ENCODE results near the gene PSME2. TPM values are rescaled to one million over a fixed set of nuclear protein-coding genes. Genes with fewer than 3 reads are reported as not detected.

The PSME2 gene
- total RNA-seq, 1 experiment from 2014 or later = 126 TPM

DNA sequence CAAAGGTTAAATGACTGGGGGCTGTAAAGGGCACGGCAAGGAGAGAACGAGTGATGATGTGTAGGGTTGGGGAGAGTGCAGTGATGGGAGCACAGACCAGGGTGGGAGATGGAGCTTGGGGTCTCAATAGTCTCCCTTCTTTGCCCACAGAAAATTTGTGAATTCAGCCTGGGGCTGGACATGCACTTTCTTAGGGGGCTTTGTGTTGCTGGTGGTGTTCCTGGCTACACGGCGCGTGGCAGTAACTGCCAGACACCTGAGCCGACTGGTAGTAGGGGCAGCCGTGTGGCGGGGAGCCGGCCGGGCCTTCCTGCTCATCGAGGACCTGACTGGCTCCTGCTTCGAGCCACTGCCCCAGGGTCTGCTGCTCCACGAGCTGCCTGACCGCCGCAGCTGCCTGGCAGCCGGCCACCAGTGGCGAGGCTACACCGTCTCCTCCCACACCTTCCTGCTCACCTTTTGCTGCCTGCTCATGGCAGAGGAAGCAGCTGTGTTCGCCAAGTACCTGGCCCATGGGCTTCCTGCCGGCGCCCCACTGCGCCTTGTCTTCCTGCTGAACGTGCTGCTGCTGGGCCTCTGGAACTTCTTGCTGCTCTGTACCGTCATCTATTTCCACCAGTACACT is 14.2 kb downstream of the PSME2 start:
- Histone ChIP-seq H3K23me2 (ENCODE audit: insufficient read length, low read depth, low read length, poor library complexity, severe bottlenecking) (peaks cover 10% of the 10 kb centered on the region), H2BK15ac (ENCODE audit: low read depth, low read length) (no peak overlapping the region), H2AFZ (ENCODE audit: low read length) (no peak overlapping the region), H3K4me2 (ENCODE audit: insufficient read depth, insufficient read length, low read length) (no peak overlapping the region), H3K79me1 (ENCODE audit: insufficient read depth, low read depth, low read length, poor library complexity, severe bottlenecking) (no peaks in the 10 kb centered on the region), H3K4me1 (ENCODE audit: insufficient read depth, low read length) (no peaks in the 10 kb centered on the region), H4K91ac (ENCODE audit: insufficient read length, low read depth, low read length) (no peak overlapping the region), H4K5ac (ENCODE audit: insufficient read length, low read depth, low read length) (no peak overlapping the region), H2BK120ac (ENCODE audit: low read depth, low read length, poor library complexity, severe bottlenecking) (no peak overlapping the region), H3K9ac (ENCODE audit: extremely low read depth, insufficient read length, low read length) (no peak overlapping the region), H3K4ac (ENCODE audit: low read depth, low read length) (no peak overlapping the region), H2BK5ac (ENCODE audit: insufficient read length, low read length) (no peak overlapping the region), H3K9me3 (ENCODE audit: control insufficient read depth, low read depth, low read length) (no peaks in the 10 kb centered on the region), H4K8ac (replicated peaks; ENCODE audit: insufficient read length, low read depth, low read length) (no peak overlapping the region), H2AK5ac (ENCODE audit: insufficient read length, low read length) (no peak overlapping the region), H3K79me2 (ENCODE audit: insufficient read depth, low read length) (no peaks in the 10 kb centered on the region), H3K56ac (ENCODE audit: insufficient read length, low read depth, low read length) (no peak overlapping the region), H2BK20ac (ENCODE audit: low read depth, low read length, poor library complexity, severe bottlenecking) (no peak overlapping the region), H3K18ac (ENCODE audit: insufficient read length, low read depth, low read length) (no peak overlapping the region), H4K20me1 (ENCODE audit: control insufficient read depth, insufficient read depth, insufficient read length) (no peaks in the 10 kb centered on the region), H3K27ac (ENCODE audit: insufficient read length, low read depth, low read length) (no peak overlapping the region), H3K27me3 (ENCODE audit: insufficient read depth, low read length) (no peaks in the 10 kb centered on the region), H3K23ac (ENCODE audit: insufficient read length, low read depth, low read length) (no peak overlapping the region), H3T11ph (ENCODE audit: low read length) (no peak overlapping the region), H2BK12ac (ENCODE audit: insufficient read length, low read depth, low read length) (no peak overlapping the region), H3K14ac (ENCODE audit: insufficient read depth, low read length) (no peak overlapping the region)
- Mint-ChIP-seq H3K27me3 (ENCODE audit: low read depth) (no peaks in the 10 kb centered on the region), H3K27ac (peak overlapping the region in 2 of 3 experiments; percentile 39 to 50; a peak in 1 of 7 replicates), H3K36me3 (ENCODE audit: insufficient read depth in 1 of 3, low read depth in 3 of 3) (peaks cover 0 to 4% (median 2%) of the 10 kb centered on the region in 3 experiments; a peak in 4 of 7 replicates), H3K4me3 (no peak overlapping the region), H3K4me1 (peaks cover 14 to 16% of the 10 kb centered on the region in 2 experiments), H3K9me3 (0 out of 5 replicates have a peak, but pooled peaks cover 0 to 2% of the 10 kb centered on the region in 2 experiments)
- TF ChIP-seq, protein P1, sequence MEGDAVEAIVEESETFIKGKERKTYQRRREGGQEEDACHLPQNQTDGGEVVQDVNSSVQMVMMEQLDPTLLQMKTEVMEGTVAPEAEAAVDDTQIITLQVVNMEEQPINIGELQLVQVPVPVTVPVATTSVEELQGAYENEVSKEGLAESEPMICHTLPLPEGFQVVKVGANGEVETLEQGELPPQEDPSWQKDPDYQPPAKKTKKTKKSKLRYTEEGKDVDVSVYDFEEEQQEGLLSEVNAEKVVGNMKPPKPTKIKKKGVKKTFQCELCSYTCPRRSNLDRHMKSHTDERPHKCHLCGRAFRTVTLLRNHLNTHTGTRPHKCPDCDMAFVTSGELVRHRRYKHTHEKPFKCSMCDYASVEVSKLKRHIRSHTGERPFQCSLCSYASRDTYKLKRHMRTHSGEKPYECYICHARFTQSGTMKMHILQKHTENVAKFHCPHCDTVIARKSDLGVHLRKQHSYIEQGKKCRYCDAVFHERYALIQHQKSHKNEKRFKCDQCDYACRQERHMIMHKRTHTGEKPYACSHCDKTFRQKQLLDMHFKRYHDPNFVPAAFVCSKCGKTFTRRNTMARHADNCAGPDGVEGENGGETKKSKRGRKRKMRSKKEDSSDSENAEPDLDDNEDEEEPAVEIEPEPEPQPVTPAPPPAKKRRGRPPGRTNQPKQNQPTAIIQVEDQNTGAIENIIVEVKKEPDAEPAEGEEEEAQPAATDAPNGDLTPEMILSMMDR (conservative IDR thresholded peaks at IDR 0.05) = no peak
- WGBS (ENCODE audit: extremely low coverage, insufficient read length, low lambda C conversion rate) = no CpG with 5 or more reads among the region's 24 CpGs
- no peak for DNase-seq
